Liver (tissue), 3 donors: ENCODE measurements around the gene FANCE.

ENCODE experiments used
- EGR1 ChIP-seq, 2 donors: IDR thresholded peaks; 2 replicates each; pipeline ENCODE4 v1.6.1; 2016 to 2018; ENCODE audit warnings: antibody characterized with exemption in 2 of 2, low read depth in 2 of 2
- GABPA ChIP-seq, 2 donors: IDR thresholded peaks in 1 of 2; conservative IDR thresholded peaks in 1 of 2; 2 replicates each; pipeline ENCODE4 v1.6.1; 2016; ENCODE audit warnings: antibody characterized with exemption in 2 of 2, mild to moderate bottlenecking in 1 of 2, moderate library complexity in 1 of 2
- JUND ChIP-seq, 2 donors: IDR thresholded peaks; 2 replicates each; pipeline ENCODE4 v1.6.1; 2016; ENCODE audit warnings: antibody characterized with exemption in 2 of 2
- RAD21 ChIP-seq, 2 donors: IDR thresholded peaks; 2 replicates each; pipeline ENCODE4 v1.6.1; 2016; ENCODE audit warnings: antibody characterized with exemption in 2 of 2, mild to moderate bottlenecking in 2 of 2
- YY1 ChIP-seq: IDR thresholded peaks from 2 replicates; pipeline ENCODE4 v1.6.1; 2016; ENCODE audit warnings: antibody characterized with exemption, mild to moderate bottlenecking
- TF ChIP-seq, protein P1 (sequence below): fragments of 150-350 bp; IDR thresholded peaks from 2 replicates; pipeline ENCODE4 v1.5.1; 2017; ENCODE audit warnings: improper control_type of control experiment, low read depth, low read length; ENCODE audit not compliant: missing input control
- TF ChIP-seq, protein P2 (sequence below): IDR thresholded peaks from 2 replicates; pipeline ENCODE4 v1.6.1; 2016; ENCODE audit warnings: antibody characterized with exemption, mild to moderate bottlenecking
- donor health status: healthy.
- donor health status: healthy.

DNA sequence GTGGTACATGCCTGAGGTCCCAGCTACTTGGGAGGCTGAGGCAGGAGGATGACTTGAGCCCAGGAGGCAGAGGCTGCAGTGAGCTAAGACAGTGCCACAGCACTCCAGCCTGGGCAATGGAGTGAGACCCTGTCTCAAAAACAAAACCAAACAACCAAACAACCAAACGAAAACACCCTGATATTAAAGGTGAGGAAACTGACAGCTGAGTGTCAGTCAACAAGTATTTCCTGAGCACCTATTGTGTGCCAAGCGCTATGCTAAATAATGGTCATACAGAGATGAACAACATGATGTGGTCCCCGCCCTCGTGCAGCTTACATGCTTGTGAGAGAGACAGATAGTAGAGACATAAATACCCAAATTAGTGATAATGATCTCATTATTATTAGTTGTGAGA lies 62.4 kb downstream of the FANCE start:
- TF ChIP-seq, protein P1, sequence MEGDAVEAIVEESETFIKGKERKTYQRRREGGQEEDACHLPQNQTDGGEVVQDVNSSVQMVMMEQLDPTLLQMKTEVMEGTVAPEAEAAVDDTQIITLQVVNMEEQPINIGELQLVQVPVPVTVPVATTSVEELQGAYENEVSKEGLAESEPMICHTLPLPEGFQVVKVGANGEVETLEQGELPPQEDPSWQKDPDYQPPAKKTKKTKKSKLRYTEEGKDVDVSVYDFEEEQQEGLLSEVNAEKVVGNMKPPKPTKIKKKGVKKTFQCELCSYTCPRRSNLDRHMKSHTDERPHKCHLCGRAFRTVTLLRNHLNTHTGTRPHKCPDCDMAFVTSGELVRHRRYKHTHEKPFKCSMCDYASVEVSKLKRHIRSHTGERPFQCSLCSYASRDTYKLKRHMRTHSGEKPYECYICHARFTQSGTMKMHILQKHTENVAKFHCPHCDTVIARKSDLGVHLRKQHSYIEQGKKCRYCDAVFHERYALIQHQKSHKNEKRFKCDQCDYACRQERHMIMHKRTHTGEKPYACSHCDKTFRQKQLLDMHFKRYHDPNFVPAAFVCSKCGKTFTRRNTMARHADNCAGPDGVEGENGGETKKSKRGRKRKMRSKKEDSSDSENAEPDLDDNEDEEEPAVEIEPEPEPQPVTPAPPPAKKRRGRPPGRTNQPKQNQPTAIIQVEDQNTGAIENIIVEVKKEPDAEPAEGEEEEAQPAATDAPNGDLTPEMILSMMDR = no peak
- TF ChIP-seq JUND (IDR thresholded peaks at IDR 0.05) (no peak), GABPA (IDR thresholded peaks at IDR 0.05 in 1 of 2, conservative IDR thresholded peaks at IDR 0.05 in 1 of 2) (no peak), YY1 (no peak), RAD21 (IDR thresholded peaks at IDR 0.05) (no peak), EGR1 (IDR thresholded peaks at IDR 0.05; ENCODE audit: low read depth in 2 of 2) (no peak)
- TF ChIP-seq, protein P2, sequence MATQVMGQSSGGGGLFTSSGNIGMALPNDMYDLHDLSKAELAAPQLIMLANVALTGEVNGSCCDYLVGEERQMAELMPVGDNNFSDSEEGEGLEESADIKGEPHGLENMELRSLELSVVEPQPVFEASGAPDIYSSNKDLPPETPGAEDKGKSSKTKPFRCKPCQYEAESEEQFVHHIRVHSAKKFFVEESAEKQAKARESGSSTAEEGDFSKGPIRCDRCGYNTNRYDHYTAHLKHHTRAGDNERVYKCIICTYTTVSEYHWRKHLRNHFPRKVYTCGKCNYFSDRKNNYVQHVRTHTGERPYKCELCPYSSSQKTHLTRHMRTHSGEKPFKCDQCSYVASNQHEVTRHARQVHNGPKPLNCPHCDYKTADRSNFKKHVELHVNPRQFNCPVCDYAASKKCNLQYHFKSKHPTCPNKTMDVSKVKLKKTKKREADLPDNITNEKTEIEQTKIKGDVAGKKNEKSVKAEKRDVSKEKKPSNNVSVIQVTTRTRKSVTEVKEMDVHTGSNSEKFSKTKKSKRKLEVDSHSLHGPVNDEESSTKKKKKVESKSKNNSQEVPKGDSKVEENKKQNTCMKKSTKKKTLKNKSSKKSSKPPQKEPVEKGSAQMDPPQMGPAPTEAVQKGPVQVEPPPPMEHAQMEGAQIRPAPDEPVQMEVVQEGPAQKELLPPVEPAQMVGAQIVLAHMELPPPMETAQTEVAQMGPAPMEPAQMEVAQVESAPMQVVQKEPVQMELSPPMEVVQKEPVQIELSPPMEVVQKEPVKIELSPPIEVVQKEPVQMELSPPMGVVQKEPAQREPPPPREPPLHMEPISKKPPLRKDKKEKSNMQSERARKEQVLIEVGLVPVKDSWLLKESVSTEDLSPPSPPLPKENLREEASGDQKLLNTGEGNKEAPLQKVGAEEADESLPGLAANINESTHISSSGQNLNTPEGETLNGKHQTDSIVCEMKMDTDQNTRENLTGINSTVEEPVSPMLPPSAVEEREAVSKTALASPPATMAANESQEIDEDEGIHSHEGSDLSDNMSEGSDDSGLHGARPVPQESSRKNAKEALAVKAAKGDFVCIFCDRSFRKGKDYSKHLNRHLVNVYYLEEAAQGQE = no peak
